Measurements from ENCODE around the gene KRT16.
"Not testable (repeated sequence)": the region's sequence is repeated elsewhere in the genome, so short reads cannot be mapped to it uniquely, and the experiment has no call there.

- TF ChIP-seq, protein P1, sequence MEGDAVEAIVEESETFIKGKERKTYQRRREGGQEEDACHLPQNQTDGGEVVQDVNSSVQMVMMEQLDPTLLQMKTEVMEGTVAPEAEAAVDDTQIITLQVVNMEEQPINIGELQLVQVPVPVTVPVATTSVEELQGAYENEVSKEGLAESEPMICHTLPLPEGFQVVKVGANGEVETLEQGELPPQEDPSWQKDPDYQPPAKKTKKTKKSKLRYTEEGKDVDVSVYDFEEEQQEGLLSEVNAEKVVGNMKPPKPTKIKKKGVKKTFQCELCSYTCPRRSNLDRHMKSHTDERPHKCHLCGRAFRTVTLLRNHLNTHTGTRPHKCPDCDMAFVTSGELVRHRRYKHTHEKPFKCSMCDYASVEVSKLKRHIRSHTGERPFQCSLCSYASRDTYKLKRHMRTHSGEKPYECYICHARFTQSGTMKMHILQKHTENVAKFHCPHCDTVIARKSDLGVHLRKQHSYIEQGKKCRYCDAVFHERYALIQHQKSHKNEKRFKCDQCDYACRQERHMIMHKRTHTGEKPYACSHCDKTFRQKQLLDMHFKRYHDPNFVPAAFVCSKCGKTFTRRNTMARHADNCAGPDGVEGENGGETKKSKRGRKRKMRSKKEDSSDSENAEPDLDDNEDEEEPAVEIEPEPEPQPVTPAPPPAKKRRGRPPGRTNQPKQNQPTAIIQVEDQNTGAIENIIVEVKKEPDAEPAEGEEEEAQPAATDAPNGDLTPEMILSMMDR (IDR thresholded peaks at IDR 0.05; ENCODE audit: insufficient read depth, low read depth, low read length) = not testable (repeated sequence)
- not testable (repeated sequence) for TF ChIP-seq EZH2 (IDR thresholded peaks at IDR 0.05; ENCODE audit: insufficient read depth, low read length)
These were observed 7.5 kb upstream of the KRT16 start for GRCh38 chr17:41619927-41620582.
